GM12875 (cell line): ENCODE measurements around the gene ACADM.

Source experiments
- H3K4me3 ChIP-seq: one replicate; pipeline ENCODE4 v1.5.1; 2011; ENCODE audit warnings: low read depth, low read length, control low read depth
- TF ChIP-seq, protein P1 (sequence below): IDR thresholded peaks from 2 replicates; pipeline ENCODE4 v1.5.1; 2011; ENCODE audit warnings: low read depth, mild to moderate bottlenecking, control low read depth, inconsistent platforms, low read length, moderate library complexity, borderline replicate concordance; ENCODE audit not compliant: insufficient read depth

ACADM gene

DNA sequence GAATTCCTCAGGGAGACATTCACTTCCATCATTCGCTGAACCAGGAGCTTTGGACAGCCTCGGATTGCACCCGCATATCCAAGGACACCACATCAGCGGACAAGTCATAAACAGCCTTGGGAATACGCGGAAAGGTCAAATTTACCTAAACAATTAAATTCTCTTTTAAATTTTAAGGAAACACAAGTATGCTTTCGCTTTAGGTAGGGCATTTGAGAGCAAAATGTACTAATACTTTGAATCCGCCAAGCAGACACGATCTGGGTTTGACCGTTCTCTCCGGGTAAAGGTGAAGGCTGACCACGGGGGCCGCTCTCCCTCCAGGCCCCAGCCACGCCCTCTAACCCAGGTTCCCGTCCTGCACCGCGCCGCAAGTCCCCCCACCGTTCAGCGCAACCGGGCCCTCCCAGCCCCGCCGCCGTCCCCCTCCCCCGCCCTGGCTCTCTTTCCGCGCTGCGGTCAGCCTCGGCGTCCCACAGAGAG is 479 bp upstream of the ACADM start:
- TF ChIP-seq, protein P1, sequence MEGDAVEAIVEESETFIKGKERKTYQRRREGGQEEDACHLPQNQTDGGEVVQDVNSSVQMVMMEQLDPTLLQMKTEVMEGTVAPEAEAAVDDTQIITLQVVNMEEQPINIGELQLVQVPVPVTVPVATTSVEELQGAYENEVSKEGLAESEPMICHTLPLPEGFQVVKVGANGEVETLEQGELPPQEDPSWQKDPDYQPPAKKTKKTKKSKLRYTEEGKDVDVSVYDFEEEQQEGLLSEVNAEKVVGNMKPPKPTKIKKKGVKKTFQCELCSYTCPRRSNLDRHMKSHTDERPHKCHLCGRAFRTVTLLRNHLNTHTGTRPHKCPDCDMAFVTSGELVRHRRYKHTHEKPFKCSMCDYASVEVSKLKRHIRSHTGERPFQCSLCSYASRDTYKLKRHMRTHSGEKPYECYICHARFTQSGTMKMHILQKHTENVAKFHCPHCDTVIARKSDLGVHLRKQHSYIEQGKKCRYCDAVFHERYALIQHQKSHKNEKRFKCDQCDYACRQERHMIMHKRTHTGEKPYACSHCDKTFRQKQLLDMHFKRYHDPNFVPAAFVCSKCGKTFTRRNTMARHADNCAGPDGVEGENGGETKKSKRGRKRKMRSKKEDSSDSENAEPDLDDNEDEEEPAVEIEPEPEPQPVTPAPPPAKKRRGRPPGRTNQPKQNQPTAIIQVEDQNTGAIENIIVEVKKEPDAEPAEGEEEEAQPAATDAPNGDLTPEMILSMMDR, result no peak

DNA sequence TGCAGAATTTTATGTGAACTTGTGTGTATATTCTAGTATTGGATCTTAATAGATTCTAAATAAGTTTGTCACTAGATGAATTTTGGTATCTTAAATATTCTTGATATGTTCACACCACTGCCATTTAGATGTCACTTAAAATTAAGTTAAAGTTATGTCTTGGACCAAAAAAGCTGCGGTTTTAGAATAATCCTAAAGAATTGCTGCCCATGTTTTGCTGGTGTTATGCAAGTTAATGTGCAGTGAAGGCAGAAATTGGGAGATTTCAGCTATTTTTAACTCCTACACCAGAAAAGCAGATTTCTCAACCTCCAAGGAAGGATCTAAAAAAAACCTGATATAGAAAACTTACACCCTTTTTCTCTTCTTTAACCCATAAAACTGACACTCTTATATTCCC is 757 bp downstream of the ACADM start:
- H3K4me3 ChIP-seq, result peak overlapping the region; percentile 89
- TF ChIP-seq, protein P1, result no peak

More for the DNA sequence above, 479 bp upstream of the ACADM start:
- H3K4me3 ChIP-seq, result peak overlapping the region; percentile 89

DNA sequence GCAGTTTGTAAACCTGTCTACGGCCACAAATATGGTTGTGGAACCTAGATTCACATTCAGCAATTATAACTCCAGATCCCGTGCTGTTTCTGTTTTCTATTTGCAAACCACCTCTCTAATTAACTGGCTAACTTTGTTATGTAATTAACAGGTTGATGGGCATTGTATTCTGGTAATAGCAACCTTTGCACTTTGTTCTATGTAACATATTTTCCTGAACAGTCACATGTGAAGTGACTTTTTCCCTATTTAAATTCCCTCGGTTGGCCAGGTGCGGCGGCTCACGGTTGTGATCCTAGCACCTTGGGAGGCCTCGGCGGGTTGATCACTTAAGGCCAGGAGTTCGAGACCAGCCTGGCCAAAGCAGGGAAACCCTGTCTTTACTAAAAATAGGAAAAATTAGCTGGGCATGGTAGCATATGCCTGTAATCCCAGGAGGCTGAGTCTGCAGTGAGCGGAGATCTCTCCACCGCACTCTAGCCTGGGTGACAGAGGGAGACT is 1.4 kb downstream of the ACADM start:
- H3K4me3 ChIP-seq, result peak overlapping the region; percentile 89
- TF ChIP-seq, protein P1, result no peak

DNA sequence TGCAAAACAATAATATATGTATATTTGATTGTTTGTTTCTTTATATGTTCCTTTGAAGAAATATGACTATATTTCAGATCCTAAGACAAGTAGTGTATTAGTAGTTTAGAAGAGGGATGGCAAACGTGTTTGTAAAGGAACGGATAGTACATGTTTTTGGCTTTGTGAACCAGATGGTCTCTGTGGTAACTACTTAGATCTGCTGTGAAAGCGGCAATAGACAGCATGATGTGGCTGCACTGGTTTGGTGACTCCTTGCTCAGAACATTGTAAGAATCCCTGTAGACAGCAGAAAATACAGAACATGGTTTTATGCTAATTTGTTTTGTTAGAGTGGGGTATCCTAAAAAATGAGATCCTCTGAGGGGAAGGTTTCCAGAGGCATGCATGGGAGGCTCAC is 3.1 kb downstream of the ACADM start:
- no peak overlapping the region for H3K4me3 ChIP-seq
- TF ChIP-seq, protein P1, result no peak

DNA sequence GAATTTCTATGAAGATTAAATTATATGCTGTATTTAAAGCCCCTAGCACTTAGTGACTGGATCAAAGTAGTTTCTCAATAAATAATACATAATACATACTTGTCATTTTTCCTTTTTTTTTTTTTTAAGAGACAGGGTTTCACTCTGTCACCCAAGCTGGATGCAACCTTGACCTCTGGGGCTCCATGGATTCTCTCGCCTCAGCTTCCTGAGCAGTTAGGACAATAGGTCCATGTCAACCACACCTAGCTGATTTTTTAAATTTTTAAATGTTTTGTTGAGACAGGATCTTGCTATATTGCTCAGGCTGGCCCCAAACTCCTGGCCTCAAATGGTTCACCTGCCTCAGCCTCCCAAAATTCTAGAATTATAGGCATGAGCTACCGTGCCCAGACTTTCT is 5.9 kb downstream of the ACADM start:
- H3K4me3 ChIP-seq, result no peak overlapping the region
- TF ChIP-seq, protein P1, result no peak

DNA sequence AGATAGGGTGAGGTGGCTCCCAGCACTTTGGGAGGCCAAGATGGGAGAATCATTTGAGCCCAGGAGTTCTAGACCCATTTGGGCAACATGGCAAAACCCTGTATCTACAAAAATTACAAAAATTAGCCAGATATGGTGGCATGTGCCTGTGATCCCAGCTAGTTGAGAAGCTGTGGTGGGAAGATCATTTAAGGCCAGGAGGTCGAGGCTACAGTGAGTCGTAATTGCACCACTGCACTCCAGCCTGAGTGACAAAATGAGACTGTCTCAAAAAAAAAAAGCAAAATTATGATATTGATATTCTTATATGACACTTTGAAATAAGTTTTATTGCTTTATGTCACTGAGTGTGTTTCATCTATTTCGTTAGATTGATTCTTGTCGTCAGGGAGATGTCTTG is 7.4 kb downstream of the ACADM start:
- TF ChIP-seq, protein P1, result no peak
- H3K4me3 ChIP-seq, result no peak overlapping the region

DNA sequence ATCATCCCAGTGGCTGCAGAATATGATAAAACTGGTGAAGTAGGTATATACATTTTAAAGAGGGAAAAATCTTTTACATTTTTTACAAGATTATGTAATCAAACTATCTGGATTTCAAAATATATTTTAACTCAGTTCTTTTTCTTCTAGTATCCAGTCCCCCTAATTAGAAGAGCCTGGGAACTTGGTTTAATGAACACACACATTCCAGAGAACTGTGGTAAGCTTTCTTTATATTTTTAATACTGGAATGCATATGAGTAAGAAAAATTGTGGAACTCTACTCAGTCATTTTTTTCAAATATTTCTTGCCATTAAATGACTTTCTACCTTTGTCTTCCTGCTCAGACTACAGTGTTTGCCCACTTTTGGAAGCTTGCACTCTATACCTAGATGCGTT is 8.2 kb downstream of the ACADM start:
- H3K4me3 ChIP-seq, result no peak overlapping the region
- TF ChIP-seq, protein P1, result no peak
